Activated CD8-positive, alpha-beta T cell treated with anti-CD3 and anti-CD28 coated beads, Interleukin-2, amount 10 ng/mL, durations not matched to agents 7 days and 5 days (primary cell): Measurements from ENCODE around the gene GPR137C. TPM values are rescaled to one million over a fixed set of nuclear protein-coding genes. Genes with fewer than 3 reads are reported as not detected.

ENCODE experiments used
- ATAC-seq: fragments of 150-1000 bp; cut with Tn5 transposase; one replicate; pipeline ENCODE4 v1.10.0; 2021; ENCODE audit warnings: moderate library complexity
- CTCF ChIA-PET: fragments of 350-600 bp; sonication (Branson Sonifier 250); formaldehyde crosslinking; loops from one replicate; lab custom pipeline; 2021; ENCODE audit warnings: antibody characterized with exemption; lab: Charles Lee
- POLR2A ChIA-PET: fragments of 350-600 bp; sonication (Branson Sonifier 250); formaldehyde crosslinking; loops from one replicate; lab custom pipeline; 2021; ENCODE audit warnings: antibody characterized with exemption; lab: Charles Lee
- DNase-seq: peaks from one replicate; pipeline ENCODE4 v3.0.0-alpha.2; 2020
- H3K27ac Mint-ChIP-seq: one replicate; pipeline ENCODE4 v1.8.0; 2021; ENCODE audit warnings: mild to moderate bottlenecking, mixed read lengths
- H3K27me3 Mint-ChIP-seq: one replicate; pipeline ENCODE4 v1.8.0; 2021; ENCODE audit warnings: low read depth, mixed read lengths
- H3K36me3 Mint-ChIP-seq: one replicate; pipeline ENCODE4 v1.8.0; 2021; ENCODE audit warnings: low read depth, mixed read lengths
- H3K4me1 Mint-ChIP-seq: one replicate; pipeline ENCODE4 v1.8.0; 2021; ENCODE audit warnings: low read depth, mixed read lengths
- H3K4me3 Mint-ChIP-seq: one replicate; pipeline ENCODE4 v1.8.0; 2021; ENCODE audit warnings: mild to moderate bottlenecking, mixed read lengths
- H3K9me3 Mint-ChIP-seq: one replicate; pipeline ENCODE4 v1.8.0; 2022; ENCODE audit warnings: mixed read lengths; ENCODE audit not compliant: insufficient read depth
- total RNA-seq, 2 experiments: library from RNA; stranded (reverse); gene quantifications; one replicate each; pipeline ENCODE4 v1.2.3, GENCODE V29; 2021

Gene GPR137C
- total RNA-seq, 2 experiments from 2014 or later: 0.73 to 1.7 TPM

DNA sequence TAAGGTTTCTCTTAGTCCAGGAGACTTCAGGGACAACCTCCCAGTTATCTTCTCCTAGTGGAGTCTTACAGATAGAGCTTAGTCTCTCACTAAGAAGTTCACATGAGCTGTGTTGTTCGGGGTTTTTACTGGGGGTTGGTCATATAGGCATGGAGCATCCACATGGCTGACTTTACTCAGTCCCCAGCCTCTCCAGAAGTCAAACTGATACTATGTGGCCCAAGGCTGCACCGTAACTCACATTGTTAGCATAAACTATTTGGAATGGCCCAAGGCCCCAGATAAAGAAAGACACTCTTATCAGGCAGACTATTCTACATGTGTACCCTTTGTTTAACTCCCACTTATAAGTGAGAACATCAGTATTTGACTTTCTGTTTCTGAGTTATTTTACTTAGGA, 23.2 kb downstream of the GPR137C start:
- H3K4me1 Mint-ChIP-seq: no peaks in the 10 kb centered on the region
- H3K27ac Mint-ChIP-seq: no peak overlapping the region
- ChIA-PET POLR2A (no interaction called here), CTCF (no interaction called here)
- no peak overlapping the region for H3K4me3 Mint-ChIP-seq
- peaks cover 16% of the 10 kb centered on the region for H3K27me3 Mint-ChIP-seq
- peaks cover 5% of the 10 kb centered on the region for H3K36me3 Mint-ChIP-seq
- no peak for DNase-seq
- H3K9me3 Mint-ChIP-seq: peaks cover 20% of the 10 kb centered on the region
- no peak for ATAC-seq

DNA sequence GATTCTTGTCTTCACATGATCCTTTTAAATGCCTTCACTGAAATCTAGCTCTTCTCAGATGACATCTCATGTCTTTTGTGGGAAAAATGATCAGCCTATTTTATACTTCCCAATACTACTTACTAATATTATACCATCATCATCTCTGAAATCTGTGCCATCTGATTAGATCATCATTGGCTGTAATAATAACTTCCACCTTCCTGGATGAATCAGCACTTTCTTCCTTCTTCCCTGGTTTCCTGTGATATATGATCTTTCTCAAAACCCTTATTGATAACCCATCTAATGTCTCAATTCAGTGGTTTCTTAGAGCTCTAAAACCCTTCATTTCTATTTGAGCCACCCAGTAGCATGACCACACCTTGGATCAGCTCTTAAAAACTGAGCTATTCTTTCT, 30.9 kb downstream of the GPR137C start:
- Mint-ChIP-seq H3K4me3 (no peak overlapping the region), H3K36me3 (no peaks in the 10 kb centered on the region), H3K9me3 (no peaks in the 10 kb centered on the region), H3K4me1 (no peaks in the 10 kb centered on the region), H3K27ac (no peak overlapping the region), H3K27me3 (peaks cover 14% of the 10 kb centered on the region)
- ATAC-seq (no peak), DNase-seq (no peak)
- ChIA-PET POLR2A (no interaction called here), CTCF (no interaction called here)

DNA sequence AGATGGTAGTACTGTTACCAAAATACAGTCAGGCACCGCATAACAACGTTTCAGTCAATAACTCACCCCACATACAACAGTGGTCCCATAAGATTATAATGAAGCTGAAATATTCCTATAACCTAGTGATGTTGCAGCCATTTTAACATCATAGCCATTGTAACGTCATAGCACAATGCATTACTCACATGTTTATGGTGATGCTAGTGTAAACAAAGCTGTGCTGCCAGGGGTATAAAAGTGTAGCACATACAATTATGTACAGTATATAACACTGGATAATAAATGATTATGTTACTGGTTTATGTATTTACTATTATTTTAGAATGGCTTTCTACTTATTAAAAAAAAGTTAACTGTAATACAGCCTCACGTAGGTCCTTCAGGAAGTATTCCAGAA, 37.0 kb downstream of the GPR137C start:
- Mint-ChIP-seq H3K4me1 (no peaks in the 10 kb centered on the region), H3K9me3 (no peaks in the 10 kb centered on the region), H3K27ac (no peak overlapping the region), H3K36me3 (no peaks in the 10 kb centered on the region), H3K4me3 (no peak overlapping the region), H3K27me3 (peaks cover 9% of the 10 kb centered on the region)
- ATAC-seq (no peak), DNase-seq (no peak)
- CTCF ChIA-PET: no interaction called here
- POLR2A ChIA-PET: no interaction called here

DNA sequence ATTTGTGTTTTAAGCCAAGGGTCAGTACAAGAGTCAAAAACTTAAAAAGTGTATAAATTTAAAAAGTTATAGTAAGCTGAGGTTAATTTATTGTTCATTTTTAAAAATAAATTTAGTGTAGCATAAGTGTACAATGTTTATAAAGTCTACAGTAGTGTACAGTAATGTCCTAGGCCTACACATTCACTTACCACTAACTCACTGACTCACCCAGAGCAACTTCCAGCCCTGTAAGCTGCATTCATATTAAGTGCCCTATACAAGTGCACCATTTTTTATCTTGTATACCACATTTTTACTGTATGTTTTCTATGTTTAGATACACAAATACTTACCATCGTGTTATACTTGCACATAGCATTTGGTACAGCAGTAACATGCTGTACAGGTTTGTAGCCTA, 37.7 kb downstream of the GPR137C start:
- H3K36me3 Mint-ChIP-seq: no peaks in the 10 kb centered on the region
- ChIA-PET POLR2A (no interaction called here), CTCF (no interaction called here)
- no peak overlapping the region for H3K4me3 Mint-ChIP-seq
- no peaks in the 10 kb centered on the region for H3K9me3 Mint-ChIP-seq
- H3K27me3 Mint-ChIP-seq: peaks cover 7% of the 10 kb centered on the region
- H3K4me1 Mint-ChIP-seq: no peaks in the 10 kb centered on the region
- H3K27ac Mint-ChIP-seq: no peak overlapping the region
- DNase-seq (no peak), ATAC-seq (no peak)

DNA sequence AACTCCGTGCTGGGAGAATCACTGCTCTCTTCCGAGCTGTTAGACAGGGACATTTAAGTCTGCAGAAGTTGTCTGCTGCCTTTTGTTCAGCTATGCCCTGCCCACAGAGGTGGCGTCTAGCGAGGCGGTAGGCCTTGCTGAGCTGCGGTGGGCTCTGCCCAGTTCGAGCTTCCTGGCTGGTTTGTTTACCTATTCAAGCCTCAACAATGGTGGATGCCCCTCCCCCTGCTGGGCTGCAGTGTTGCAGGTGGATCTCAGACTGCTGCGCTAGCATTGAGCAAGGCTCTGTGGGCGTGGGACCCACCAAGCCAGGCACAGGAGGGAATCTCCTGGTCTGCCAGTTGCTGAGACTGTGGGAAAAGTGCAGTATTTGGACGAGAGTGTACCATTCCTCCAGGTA, 43.7 kb downstream of the GPR137C start:
- no peak overlapping the region for H3K27ac Mint-ChIP-seq
- no peak for DNase-seq
- POLR2A ChIA-PET: no interaction called here
- CTCF ChIA-PET: no interaction called here
- no peaks in the 10 kb centered on the region for H3K36me3 Mint-ChIP-seq
- H3K4me1 Mint-ChIP-seq: no peaks in the 10 kb centered on the region
- H3K27me3 Mint-ChIP-seq: peaks cover 2% of the 10 kb centered on the region
- H3K4me3 Mint-ChIP-seq: no peak overlapping the region
- no peak for ATAC-seq
- H3K9me3 Mint-ChIP-seq: no peaks in the 10 kb centered on the region

DNA sequence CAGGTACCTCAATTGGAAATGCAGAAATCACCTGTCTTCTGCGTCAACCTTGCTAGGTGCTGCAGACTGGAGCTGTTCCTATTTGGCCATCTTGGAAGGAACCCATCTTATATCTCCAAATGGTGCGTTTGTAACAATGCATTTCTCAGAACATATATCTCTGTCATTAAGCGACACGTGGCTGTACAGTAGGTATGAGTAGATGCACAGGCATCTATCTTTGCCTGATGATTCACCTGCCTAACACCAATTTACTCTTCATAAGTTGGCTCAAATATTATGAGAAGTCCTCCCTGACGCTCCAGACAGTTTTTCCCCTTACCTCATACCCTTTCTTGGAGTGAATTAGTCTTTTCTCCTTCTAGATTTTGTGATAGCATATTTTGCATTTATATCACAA, 44.2 kb downstream of the GPR137C start:
- Mint-ChIP-seq H3K27ac (no peak overlapping the region), H3K4me3 (no peak overlapping the region), H3K36me3 (no peaks in the 10 kb centered on the region), H3K4me1 (no peaks in the 10 kb centered on the region), H3K9me3 (no peaks in the 10 kb centered on the region), H3K27me3 (peaks cover 2% of the 10 kb centered on the region)
- DNase-seq (no peak), ATAC-seq (no peak)
- POLR2A ChIA-PET: no interaction called here
- CTCF ChIA-PET: no interaction called here

DNA sequence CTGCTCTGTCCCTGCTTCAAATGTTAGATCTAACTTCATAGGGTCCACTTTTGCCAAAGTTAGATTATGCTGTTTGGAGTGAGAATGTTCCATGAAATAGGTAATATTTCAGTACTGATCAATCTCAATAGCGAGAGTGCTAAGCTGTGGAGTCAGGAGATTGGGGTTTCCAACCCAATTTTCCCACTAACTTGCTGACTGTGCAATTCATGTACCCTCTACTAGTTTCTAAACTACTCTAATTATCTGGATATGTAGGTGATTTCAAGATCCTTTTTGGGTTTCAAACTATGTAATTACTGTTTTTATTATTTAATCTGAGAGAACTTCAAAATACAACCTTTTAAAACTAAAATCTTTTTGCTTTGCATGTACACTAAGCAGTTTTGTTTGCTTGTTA, 45.9 kb downstream of the GPR137C start:
- ChIA-PET POLR2A (no interaction called here), CTCF (no interaction called here)
- Mint-ChIP-seq H3K9me3 (no peaks in the 10 kb centered on the region), H3K4me1 (peaks cover 3% of the 10 kb centered on the region), H3K36me3 (no peaks in the 10 kb centered on the region), H3K27me3 (peaks cover 3% of the 10 kb centered on the region), H3K4me3 (no peak overlapping the region), H3K27ac (no peak overlapping the region)
- DNase-seq (no peak), ATAC-seq (no peak)

DNA sequence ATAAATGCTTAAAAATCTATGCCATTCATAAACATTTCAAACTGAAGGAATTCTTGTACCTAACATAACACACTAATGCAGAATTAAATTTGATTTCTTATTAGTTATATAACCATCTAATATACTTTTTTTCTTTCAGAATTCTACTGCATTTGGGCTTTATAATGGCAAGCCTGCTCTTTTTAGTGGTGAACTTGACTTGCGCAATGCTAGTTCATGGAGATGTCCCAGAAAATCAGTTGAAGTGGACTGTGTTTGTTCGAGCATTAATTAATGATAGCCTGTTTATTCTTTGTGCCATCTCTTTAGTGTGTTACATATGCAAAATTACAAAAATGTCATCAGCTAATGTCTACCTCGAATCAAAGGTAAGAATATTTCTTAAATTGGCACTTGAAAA, 47.3 kb downstream of the GPR137C start:
- CTCF ChIA-PET: no interaction called here

DNA sequence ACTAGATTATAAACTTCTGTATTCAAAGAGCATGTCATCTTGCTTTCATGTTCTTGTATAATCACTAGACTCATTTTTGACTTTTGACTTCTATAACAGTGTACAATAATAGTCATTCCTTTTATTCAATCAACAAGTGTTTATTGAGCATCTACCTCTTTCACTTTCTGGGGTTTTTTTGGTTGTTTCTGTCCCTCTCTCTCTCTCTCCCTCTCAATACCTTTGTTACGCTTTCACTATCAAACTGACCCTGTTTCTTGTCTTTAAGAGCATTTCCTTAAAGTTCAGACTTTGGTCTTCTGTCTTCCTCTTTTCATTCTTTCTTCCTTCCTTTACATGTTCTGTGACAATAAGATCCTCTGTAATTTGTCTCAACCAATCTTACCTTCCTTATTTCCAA, 49.5 kb downstream of the GPR137C start:
- H3K4me3 Mint-ChIP-seq: no peak overlapping the region
- peaks cover 3% of the 10 kb centered on the region for H3K4me1 Mint-ChIP-seq
- H3K36me3 Mint-ChIP-seq: no peaks in the 10 kb centered on the region
- ChIA-PET POLR2A (no interaction called here), CTCF (no interaction called here)
- no peak for ATAC-seq
- DNase-seq: no peak
- H3K9me3 Mint-ChIP-seq: no peaks in the 10 kb centered on the region
- no peak overlapping the region for H3K27ac Mint-ChIP-seq
- peaks cover 6% of the 10 kb centered on the region for H3K27me3 Mint-ChIP-seq

More for the DNA sequence above, 47.3 kb downstream of the GPR137C start:
- H3K27ac Mint-ChIP-seq: no peak overlapping the region
- DNase-seq: no peak
- peaks cover 3% of the 10 kb centered on the region for H3K4me1 Mint-ChIP-seq
- H3K27me3 Mint-ChIP-seq: peaks cover 2% of the 10 kb centered on the region
- H3K9me3 Mint-ChIP-seq: no peaks in the 10 kb centered on the region
- H3K36me3 Mint-ChIP-seq: no peaks in the 10 kb centered on the region
- ATAC-seq: no peak
- POLR2A ChIA-PET: no interaction called here
- no peak overlapping the region for H3K4me3 Mint-ChIP-seq

DNA sequence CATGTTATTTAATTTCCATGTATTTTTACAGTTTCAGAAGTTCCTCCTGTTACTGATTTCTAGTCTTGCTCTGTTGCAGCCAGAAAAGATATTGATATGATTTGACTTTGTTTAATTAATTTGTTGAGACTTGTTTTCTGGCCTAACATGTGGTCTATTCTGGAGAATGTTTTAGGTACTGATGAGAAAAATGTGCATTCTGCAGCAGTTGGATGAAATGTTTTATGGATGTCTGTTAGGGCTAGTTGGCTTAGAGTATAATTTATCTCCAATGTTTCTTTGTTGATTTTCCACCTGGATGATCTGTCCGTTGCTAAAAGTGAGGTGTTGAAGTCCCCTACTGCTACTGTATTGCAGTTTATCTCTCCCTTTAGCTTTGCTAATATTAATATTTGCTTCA, 54.4 kb downstream of the GPR137C start:
- Mint-ChIP-seq H3K27me3 (peaks cover 14% of the 10 kb centered on the region), H3K36me3 (no peaks in the 10 kb centered on the region), H3K4me3 (no peak overlapping the region), H3K27ac (no peak overlapping the region), H3K9me3 (no peaks in the 10 kb centered on the region), H3K4me1 (peaks cover 3% of the 10 kb centered on the region)
- ChIA-PET CTCF (no interaction called here), POLR2A (no interaction called here)
- ATAC-seq (no peak), DNase-seq (no peak)

DNA sequence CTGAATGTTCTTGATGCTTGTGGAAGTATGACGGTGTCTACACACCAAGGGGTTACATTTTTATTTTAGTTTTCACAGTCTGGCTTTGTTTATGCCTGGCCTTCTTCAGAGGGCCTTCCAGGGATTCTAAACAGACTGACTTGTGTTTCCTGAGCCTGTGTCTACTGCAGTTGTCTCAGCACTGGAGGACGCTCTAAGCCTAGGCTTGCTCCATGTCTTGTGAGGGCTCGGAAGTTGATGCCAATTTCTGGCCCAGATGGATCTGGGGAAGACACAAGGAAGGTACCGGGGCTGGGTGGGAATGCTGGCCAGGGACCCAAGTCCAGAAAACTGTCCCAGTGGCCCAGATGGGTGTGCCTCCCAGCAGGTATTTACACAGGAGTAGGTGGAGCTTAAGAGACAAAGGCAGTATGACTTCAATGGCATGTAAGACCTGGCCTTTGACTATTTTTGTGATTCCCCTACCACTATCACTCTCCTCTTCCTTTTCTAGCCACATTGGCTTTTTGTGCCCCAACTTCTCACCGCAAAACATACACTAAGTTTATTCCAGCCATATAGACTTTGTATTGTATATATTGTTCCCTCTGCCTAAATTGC, 56.9 kb downstream of the GPR137C start:
- POLR2A ChIA-PET: no interaction called here
- Mint-ChIP-seq H3K27me3 (peaks cover 17% of the 10 kb centered on the region), H3K4me3 (no peak overlapping the region), H3K27ac (no peak overlapping the region), H3K4me1 (no peaks in the 10 kb centered on the region), H3K36me3 (no peaks in the 10 kb centered on the region), H3K9me3 (no peaks in the 10 kb centered on the region)
- CTCF ChIA-PET: no interaction called here
- no peak for DNase-seq
- ATAC-seq: no peak

DNA sequence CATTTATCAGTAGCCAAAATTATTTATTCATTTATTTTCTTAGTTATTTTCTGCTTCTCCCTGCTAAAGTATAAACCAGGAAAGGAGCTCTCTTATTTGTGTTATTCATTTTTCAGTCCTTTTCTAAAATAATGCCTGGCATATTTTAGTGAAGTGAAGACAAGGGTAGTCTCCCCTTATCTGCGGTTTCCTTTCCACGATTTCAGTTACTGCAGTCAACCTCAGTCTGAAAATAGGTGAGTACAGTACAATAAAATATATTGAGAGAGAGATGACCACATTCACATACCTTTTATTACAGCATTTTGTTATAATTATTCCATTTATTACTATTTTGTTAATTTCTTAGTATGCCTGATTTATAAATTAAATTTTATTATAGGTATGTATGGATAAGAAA, 57.6 kb downstream of the GPR137C start:
- ChIA-PET CTCF (no interaction called here), POLR2A (no interaction called here)
- Mint-ChIP-seq H3K27ac (no peak overlapping the region), H3K36me3 (no peaks in the 10 kb centered on the region), H3K27me3 (peaks cover 22% of the 10 kb centered on the region), H3K9me3 (no peaks in the 10 kb centered on the region), H3K4me1 (no peaks in the 10 kb centered on the region), H3K4me3 (no peak overlapping the region)
- DNase-seq (no peak), ATAC-seq (no peak)

DNA sequence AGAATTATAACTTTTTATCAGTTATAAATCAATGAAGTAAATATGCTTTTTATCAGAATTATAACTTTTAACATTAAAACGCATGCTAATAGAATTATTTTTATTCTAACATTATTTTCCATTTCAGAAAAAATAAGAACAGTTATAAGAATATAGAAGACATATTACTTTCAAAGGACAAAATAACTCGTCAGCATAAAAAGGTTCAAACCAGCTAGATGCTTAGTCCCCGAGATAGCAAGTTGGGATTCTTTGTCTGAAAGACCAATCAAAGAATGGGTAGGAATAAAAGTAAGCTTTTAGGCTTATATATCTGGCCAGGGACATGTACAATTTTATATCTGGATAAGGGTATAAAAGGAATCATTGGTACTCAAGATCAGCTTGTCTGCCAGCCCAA, 66.0 kb downstream of the GPR137C start:
- Mint-ChIP-seq H3K9me3 (no peaks in the 10 kb centered on the region), H3K27me3 (peaks cover 12% of the 10 kb centered on the region), H3K4me3 (no peak overlapping the region), H3K4me1 (no peaks in the 10 kb centered on the region), H3K36me3 (no peaks in the 10 kb centered on the region), H3K27ac (no peak overlapping the region)
- DNase-seq (no peak), ATAC-seq (no peak)
- ChIA-PET POLR2A (no interaction called here), CTCF (no interaction called here)
